Nephron (organoid): ENCODE measurements around the gene CTNS.

Experiments used
- H3K27ac Mint-ChIP-seq, 3 experiments: 2 replicates each; pipeline ENCODE4 v1.8.0; 2020; ENCODE audit warnings: mixed read lengths in 3 of 3, mild to moderate bottlenecking in 2 of 3, moderate library complexity in 1 of 3
- H3K27me3 Mint-ChIP-seq: 2 replicates; pipeline ENCODE4 v1.8.0; 2021; ENCODE audit warnings: low read depth, mild to moderate bottlenecking, moderate library complexity, mixed read lengths
- H3K36me3 Mint-ChIP-seq: 2 replicates; pipeline ENCODE4 v1.8.0; 2020; ENCODE audit warnings: low read depth, mixed read lengths
- H3K4me1 Mint-ChIP-seq: 2 replicates; pipeline ENCODE4 v1.8.0; 2020; ENCODE audit warnings: mixed read lengths
- H3K4me3 Mint-ChIP-seq, 3 experiments: 2 replicates each; pipeline ENCODE4 v1.8.0; 2020; ENCODE audit warnings: mild to moderate bottlenecking in 3 of 3, mixed read lengths in 3 of 3, moderate library complexity in 2 of 3
- H3K9me3 Mint-ChIP-seq: 2 replicates; pipeline ENCODE4 v1.8.0; 2020; ENCODE audit warnings: mixed read lengths
- CTCF ChIP-seq, 3 experiments: fragments of 200-600 bp; sonication (generic); IDR thresholded peaks; one replicate each; pipeline ENCODE4 v1.5.0; 2021; ENCODE audit warnings: antibody characterized with exemption in 3 of 3; ENCODE audit not compliant: unreplicated experiment in 3 of 3

The CTNS gene

GRCh38 chr17:3627769-3628167 lies 8.8 kb upstream of the CTNS start:
- H3K9me3 Mint-ChIP-seq = no peaks in the 10 kb centered on the region
- no peaks in the 10 kb centered on the region for H3K27me3 Mint-ChIP-seq
- peaks cover 49% of the 10 kb centered on the region for H3K36me3 Mint-ChIP-seq
- no peak overlapping the region for H3K27ac Mint-ChIP-seq
- TF ChIP-seq CTCF (IDR thresholded peaks at IDR 0.05; ENCODE audit: unreplicated experiment in 3 of 3) = no peak
- no peak overlapping the region for H3K4me3 Mint-ChIP-seq
- no peaks in the 10 kb centered on the region for H3K4me1 Mint-ChIP-seq

GRCh38 chr17:3630781-3631180 lies 5.8 kb upstream of the CTNS start:
- Mint-ChIP-seq H3K36me3 (peaks cover 42% of the 10 kb centered on the region), H3K27ac (no peak overlapping the region), H3K27me3 (no peaks in the 10 kb centered on the region), H3K4me1 (peaks cover 6% of the 10 kb centered on the region), H3K9me3 (no peaks in the 10 kb centered on the region), H3K4me3 (no peak overlapping the region)
- TF ChIP-seq CTCF (IDR thresholded peaks at IDR 0.05; ENCODE audit: unreplicated experiment in 3 of 3) = no peak

- TF ChIP-seq CTCF (IDR thresholded peaks at IDR 0.05; ENCODE audit: unreplicated experiment in 3 of 3) = no peak
- Mint-ChIP-seq H3K4me3 (peak overlapping the region in 2 of 3 experiments; percentile 19 to 27), H3K9me3 (no peaks in the 10 kb centered on the region)
These were observed 4.3 kb upstream of the CTNS start for GRCh38 chr17:3632287-3632686.

GRCh38 chr17:3635474-3636153 lies 946 bp upstream of the CTNS start:
- Mint-ChIP-seq H3K9me3 (no peaks in the 10 kb centered on the region), H3K36me3 (peaks cover 12% of the 10 kb centered on the region), H3K4me1 (peaks cover 22% of the 10 kb centered on the region), H3K27ac (peak overlapping the region in 2 of 3 experiments; percentile 69 to 95), H3K27me3 (peaks cover 3% of the 10 kb centered on the region), H3K4me3 (peak overlapping the region; percentile 93 to 99 (median 98))
- TF ChIP-seq CTCF (IDR thresholded peaks at IDR 0.05; ENCODE audit: unreplicated experiment in 3 of 3) = no peak

More at GRCh38 chr17:3632287-3632686, 4.3 kb upstream of the CTNS start:
- H3K27ac Mint-ChIP-seq = no peak overlapping the region
- peaks cover 10% of the 10 kb centered on the region for H3K4me1 Mint-ChIP-seq
- H3K27me3 Mint-ChIP-seq = peaks cover 2% of the 10 kb centered on the region
- H3K36me3 Mint-ChIP-seq = peaks cover 31% of the 10 kb centered on the region

GRCh38 chr17:3636908-3637373 lies 381 bp downstream of the CTNS start:
- Mint-ChIP-seq H3K4me3 (peak overlapping the region; percentile 85 to 98 (median 93)), H3K27ac (peak overlapping the region; percentile 70 to 99 (median 71)), H3K36me3 (peaks cover 16% of the 10 kb centered on the region), H3K27me3 (peaks cover 3% of the 10 kb centered on the region), H3K9me3 (no peaks in the 10 kb centered on the region), H3K4me1 (peaks cover 22% of the 10 kb centered on the region)
- TF ChIP-seq CTCF (IDR thresholded peaks at IDR 0.05; ENCODE audit: unreplicated experiment in 3 of 3) = no peak
